K562 (cell line): ENCODE data around the gene SGPP2. TPM values are rescaled to one million over a fixed set of nuclear protein-coding genes. Genes with fewer than 3 reads are reported as not detected.

ENCODE experiments used
- ATAC-seq: fragments of 200-7000 bp; cut with Tn5 transposase; 3 replicates; pipeline ENCODE4 v1.9.1; 2020; ENCODE audit warnings: moderate library complexity
- BruUV-seq: library from RNA; stranded (reverse); fragments of 400-500 nt; replicated peaks from 2 replicates; lab custom pipeline; 2021; lab: Mats Ljungman, UMichigan
- CTCF ChIA-PET: fragments of 300-600 bp; formaldehyde crosslinking; extraction: SDS; loops from one replicate; lab custom pipeline; 2021; ENCODE audit warnings: low intra/inter-chr PET ratio; lab: Yijun Ruan, JAX
- POLR2A ChIA-PET: fragments of 300-600, 350-650 bp; sonication (Branson Sonifier 250); formaldehyde crosslinking; extraction: SDS; loops from one replicate; lab custom pipeline; 2021; ENCODE audit warnings: antibody characterized with exemption, inconsistent platforms; lab: Yijun Ruan, JAX
- DNase-seq, 4 experiments: peaks; one replicate each; pipeline versions ENCODE4 v3.0.0 to v3.0.0-alpha.2; 2011 to 2018; ENCODE audit warnings: low spot score in 3 of 4, mixed read lengths in 3 of 4; ENCODE audit errors: extremely low read depth in 1 of 4
- FAIRE-seq: peaks from 2 replicates; lab custom pipeline; 2011; peaks lifted over from hg19 to GRCh38; lab: Jason Lieb, UNC
- H2AFZ ChIP-seq: 2 replicates; pipeline ENCODE4 v1.6.0; 2011; ENCODE audit warnings: low read depth, low read length, control low read depth, inconsistent platforms
- H3K27ac ChIP-seq: fragments of 200-600 bp; 3 replicates; pipeline ENCODE4 v1.8.0; 2011; ENCODE audit warnings: low read depth, mild to moderate bottlenecking, control low read depth, inconsistent platforms, low read length, moderate library complexity, mixed read lengths; ENCODE audit errors: extremely low read depth
- H3K27me3 ChIP-seq, 2 experiments: fragments of 300-600 bp in 1 of 2; 2 replicates in 1 of 2; 3 replicates in 1 of 2; pipeline versions ENCODE4 v1.6.0 to v1.8.0; 2011; ENCODE audit warnings: inconsistent platforms in 2 of 2, low read length in 2 of 2, mild to moderate bottlenecking in 1 of 2, mixed read lengths in 1 of 2, moderate library complexity in 1 of 2; ENCODE audit not compliant: control insufficient read depth in 2 of 2, insufficient read depth in 2 of 2
- H3K36me3 ChIP-seq: fragments of 300-600 bp; 3 replicates; pipeline ENCODE4 v1.8.0; 2011; ENCODE audit warnings: mild to moderate bottlenecking, low read length, inconsistent platforms; ENCODE audit not compliant: control insufficient read depth, insufficient read depth
- H3K4me1 ChIP-seq, 2 experiments: fragments of 200-600 bp in 1 of 2; replicated peaks in 1 of 2; 2 replicates in 1 of 2; 3 replicates in 1 of 2; pipeline versions ENCODE4 v1.5.1 to v1.8.0; 2011; ENCODE audit warnings: inconsistent platforms in 2 of 2, low read length in 2 of 2, mild to moderate bottlenecking in 1 of 2, mixed read lengths in 1 of 2, moderate library complexity in 1 of 2; ENCODE audit not compliant: control insufficient read depth in 2 of 2, insufficient read depth in 2 of 2
- H3K4me2 ChIP-seq: 2 replicates; pipeline ENCODE4 v1.6.1; 2011; ENCODE audit warnings: low read length, control low read depth, inconsistent platforms, mixed read lengths; ENCODE audit not compliant: insufficient read depth
- H3K4me3 ChIP-seq: fragments of 200-600 bp; sonication (generic), shearing (Covaris generic); 2 replicates; pipeline ENCODE4 v1.5.1; 2016; ENCODE audit warnings: control low read depth, inconsistent platforms
- H3K79me2 ChIP-seq: fragments of 200-600 bp; 3 replicates; pipeline ENCODE4 v1.8.0; 2011; ENCODE audit warnings: low read length, inconsistent platforms; ENCODE audit not compliant: control insufficient read depth, insufficient read depth
- H3K9ac ChIP-seq, 2 experiments: 2 replicates each; pipeline versions ENCODE4 v1.6.0 to v1.6.1; 2011; ENCODE audit warnings: low read depth in 2 of 2, low read length in 2 of 2, control low read depth in 1 of 2, inconsistent platforms in 1 of 2, mild to moderate bottlenecking in 1 of 2, mixed read lengths in 1 of 2; ENCODE audit not compliant: insufficient read depth in 1 of 2
- H3K9me1 ChIP-seq: one replicate; pipeline ENCODE4 v1.6.0; 2011; ENCODE audit warnings: inconsistent platforms, mild to moderate bottlenecking, low read length, moderate library complexity; ENCODE audit not compliant: control insufficient read depth, insufficient read depth
- H3K9me3 ChIP-seq: replicated peaks from 2 replicates; pipeline ENCODE4 v1.5.1; 2011; ENCODE audit warnings: low read depth, low read length, inconsistent platforms; ENCODE audit not compliant: control insufficient read depth, insufficient read depth
- H4K20me1 ChIP-seq: replicated peaks from 2 replicates; pipeline ENCODE4 v1.6.1; 2011; ENCODE audit warnings: low read length, inconsistent platforms, mixed read lengths; ENCODE audit not compliant: control insufficient read depth, insufficient read depth
- ADNP ChIP-seq: fragments of 200-800 bp; sonication (Bioruptor generic); IDR thresholded peaks from 2 replicates; pipeline ENCODE4 v1.6.1; 2016; ENCODE audit warnings: missing genetic modification characterization, missing compliant biosample characterization
- EWSR1 ChIP-seq: fragments of 450-650 bp; IDR thresholded peaks from 2 replicates; pipeline ENCODE4 v1.6.1; 2018; ENCODE audit warnings: borderline replicate concordance, mild to moderate bottlenecking, low read depth, moderate library complexity; ENCODE audit not compliant: partially characterized antibody
- HNRNPL ChIP-seq: fragments of 200-400 bp; formaldehyde crosslinking; IDR thresholded peaks from 2 replicates; pipeline ENCODE4 v1.6.1; 2017; ENCODE audit warnings: low read depth, mild to moderate bottlenecking, low read length
- NFE2L1 ChIP-seq: fragments of 450-650 bp; IDR thresholded peaks from 2 replicates; pipeline ENCODE4 v1.6.1; 2016; ENCODE audit warnings: missing genetic modification characterization, low read depth, mild to moderate bottlenecking, missing compliant biosample characterization, moderate library complexity, borderline replicate concordance
- NUFIP1 ChIP-seq: fragments of 450-650 bp; IDR thresholded peaks from 2 replicates; pipeline ENCODE4 v1.6.1; 2018; ENCODE audit not compliant: partially characterized antibody
- PPARD ChIP-seq: fragments of 250-450 bp; sonication (Bioruptor Pico); IDR thresholded peaks from 2 replicates; pipeline ENCODE4 v1.8.0; 2022; ENCODE audit warnings: inconsistent platforms, mild to moderate bottlenecking, moderate library complexity
- ZBTB8A ChIP-seq: fragments of 450-650 bp; IDR thresholded peaks from 2 replicates; pipeline ENCODE4 v1.6.1; 2018; ENCODE audit warnings: mild to moderate bottlenecking, moderate library complexity; ENCODE audit not compliant: partially characterized antibody
- ZC3H8 ChIP-seq: fragments of 450-650 bp; IDR thresholded peaks from 2 replicates; pipeline ENCODE4 v1.6.1; 2017
- ZNF217 ChIP-seq: sonication (generic); formaldehyde crosslinking; IDR thresholded peaks from 2 replicates; pipeline ENCODE4 v1.8.0; 2022; ENCODE audit warnings: mild to moderate bottlenecking, missing genetic modification reagents
- ZNF76 ChIP-seq: fragments of 250-450 bp; sonication (Bioruptor Pico); IDR thresholded peaks from 2 replicates; pipeline ENCODE4 v1.4.0; 2020; ENCODE audit warnings: mild to moderate bottlenecking, moderate library complexity, borderline replicate concordance
- ZNF764 ChIP-seq: fragments of 250-450 bp; sonication (Bioruptor Pico); IDR thresholded peaks from 2 replicates; pipeline ENCODE4 v1.4.0; 2020; ENCODE audit warnings: low read depth, mild to moderate bottlenecking, moderate library complexity
- WGBS: fragments of 100-300 bp; shearing (Covaris generic); methylation state at CpG from one replicate; pipeline ENCODE4 v1.1.6; 2016; ENCODE audit warnings: low coverage, mixed read lengths; ENCODE audit not compliant: insufficient coverage; ENCODE audit errors: missing lambda C conversion rate; 5-methylcytosine and 5-hydroxymethylcytosine counted together
- in situ Hi-C: fragments of 300-500 bp; cut with MboI; formaldehyde crosslinking; loops from 4 replicates; pipeline ENCODE4 v1.15.0; 2018; ENCODE audit warnings: inconsistent platforms, mixed read lengths
- intact Hi-C: fragments of 100-400 bp; cut with micrococcal nuclease; formaldehyde crosslinking; loops from 2 replicates; pipeline ENCODE4 v1.14.2; 2022
- polyA plus RNA-seq, 8 experiments: library from polyadenylated mRNA; depleted of rRNA in 4 of 8; stranded (reverse) in 5 of 8; unstranded in 3 of 8; fragments of >200 nt; fragmentation: Nextera tagmentation in 2 of 8; fragmentation: Illumina TruSeq in 1 of 8; extraction: Ambion mirVana in 2 of 8; extraction: Trizol in 1 of 8; gene quantifications; 2 replicates each; pipeline versions ENCODE4 v1.2.1 to v1.2.3, GENCODE V29; 2011 to 2014; ENCODE audit warnings: inconsistent platforms in 1 of 8, missing spikeins in 1 of 8
- total RNA-seq, 7 experiments: library from RNA; depleted of rRNA in 6 of 7; stranded (reverse); fragments of >200 nt in 6 of 7; fragmentation: Illumina TruSeq in 2 of 7; extraction: Trizol in 2 of 7; gene quantifications; 2 replicates each; pipeline versions ENCODE4 v1.2.1 to v1.2.3, GENCODE V29; 2011 to 2021; ENCODE audit warnings: low replicate concordance in 1 of 7
- TF ChIP-seq, protein P1 (sequence below), 2 experiments: IDR thresholded peaks; 2 replicates each; pipeline ENCODE4 v1.6.1; 2011; ENCODE audit warnings: borderline replicate concordance in 1 of 2, control low read depth in 1 of 2, low read depth in 1 of 2, low read length in 1 of 2, mild to moderate bottlenecking in 1 of 2, mixed read lengths in 1 of 2, moderate library complexity in 1 of 2; ENCODE audit not compliant: insufficient read depth in 1 of 2, insufficient read length in 1 of 2, poor library complexity in 1 of 2, severe bottlenecking in 1 of 2; ENCODE audit errors: extremely low read depth in 1 of 2

Gene SGPP2
- total and polyA plus RNA-seq, 9 of the 15 experiments (the other 6 are each of a cell fraction or from before 2014, with no cell fraction given): 0.01 to 0.04 TPM; not detected in 7

DNA sequence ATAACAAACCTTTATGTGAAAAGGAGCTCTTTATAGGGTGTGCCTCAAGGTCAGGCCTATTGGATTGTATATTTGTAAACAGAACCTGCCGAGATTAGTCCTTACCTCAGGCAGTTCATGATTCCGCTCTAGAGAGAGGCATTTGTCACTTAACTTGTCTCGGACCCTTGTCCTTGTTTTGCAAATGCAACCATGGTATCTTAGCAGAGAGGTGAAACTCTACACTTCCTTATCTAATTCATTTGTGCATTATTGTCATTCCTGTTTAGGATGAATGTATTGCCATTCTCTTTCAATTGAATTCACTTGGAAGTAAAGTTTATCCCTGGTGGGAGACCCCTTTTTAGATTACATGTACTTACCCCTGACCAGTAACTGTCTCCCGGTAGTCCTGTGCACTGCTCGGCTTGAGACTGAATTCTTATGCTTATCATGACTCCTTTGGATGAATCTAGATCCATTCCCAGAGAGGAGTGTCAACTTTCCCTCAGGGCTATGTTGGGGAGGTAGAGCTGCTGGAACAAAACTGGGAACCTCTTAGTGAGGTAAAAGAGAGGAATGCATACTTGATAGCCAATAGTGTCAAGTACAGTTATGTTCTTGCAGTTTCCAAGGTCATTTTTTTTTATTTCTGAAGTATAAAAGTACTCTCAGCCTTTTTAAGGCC lies 46.6 kb downstream of the SGPP2 start (continued):
- TF ChIP-seq, protein P1, sequence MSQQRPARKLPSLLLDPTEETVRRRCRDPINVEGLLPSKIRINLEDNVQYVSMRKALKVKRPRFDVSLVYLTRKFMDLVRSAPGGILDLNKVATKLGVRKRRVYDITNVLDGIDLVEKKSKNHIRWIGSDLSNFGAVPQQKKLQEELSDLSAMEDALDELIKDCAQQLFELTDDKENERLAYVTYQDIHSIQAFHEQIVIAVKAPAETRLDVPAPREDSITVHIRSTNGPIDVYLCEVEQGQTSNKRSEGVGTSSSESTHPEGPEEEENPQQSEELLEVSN (IDR thresholded peaks at IDR 0.05; ENCODE audit: borderline replicate concordance in 1 of 2, extremely low read depth in 1 of 2, insufficient read depth in 1 of 2, insufficient read length in 1 of 2, low read depth in 1 of 2, low read length in 1 of 2, poor library complexity in 1 of 2, severe bottlenecking in 1 of 2): no peak
- TF ChIP-seq ZNF217 (CRISPR knock-in tag): no peak

DNA sequence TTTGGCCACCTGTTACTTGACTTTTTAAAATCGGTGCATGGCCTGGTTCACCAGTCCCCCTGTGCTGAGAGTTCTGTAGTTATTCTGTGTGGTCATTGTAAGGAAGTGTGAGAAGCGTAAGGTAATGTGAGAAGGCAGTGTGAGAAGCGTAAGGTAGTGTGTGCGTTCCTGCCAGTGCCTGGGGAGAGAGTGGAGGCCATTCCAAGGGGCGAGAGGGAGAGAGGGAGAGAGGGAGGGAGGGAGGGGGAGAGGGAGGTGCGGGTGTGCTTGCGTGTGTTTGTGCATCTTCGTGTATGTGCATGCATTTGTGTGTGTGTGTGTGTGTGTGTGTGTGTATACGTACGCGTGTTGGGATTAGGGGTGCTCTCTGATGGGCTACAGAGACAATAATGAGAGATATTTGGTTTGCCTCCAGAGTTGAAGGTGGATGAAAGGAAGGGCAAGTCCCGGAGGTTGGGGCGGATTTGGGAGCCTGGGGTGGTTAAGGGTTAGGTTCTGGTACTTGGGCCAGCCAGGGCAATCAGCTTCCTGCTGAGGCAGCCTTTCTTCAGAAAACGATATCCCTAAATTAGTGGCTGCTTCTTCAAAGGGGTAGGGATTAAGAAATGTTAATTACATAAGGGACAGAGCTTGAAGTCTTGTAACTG lies 53.7 kb downstream of the SGPP2 start:
- TF ChIP-seq HNRNPL: no peak
- TF ChIP-seq ZNF76 (CRISPR knock-in tag): no peak
- no peak for TF ChIP-seq NUFIP1
- TF ChIP-seq NFE2L1 (tag): no peak
- no peak for TF ChIP-seq ZNF764
- TF ChIP-seq ZC3H8: no peak
- TF ChIP-seq EWSR1: no peak
- no peak for TF ChIP-seq ZBTB8A
- no peak for TF ChIP-seq ADNP (tag)
- TF ChIP-seq PPARD (CRISPR knock-in tag): no peak
- CTCF ChIA-PET: no interaction called here
- Histone ChIP-seq H3K9me1 (no peaks in the 10 kb centered on the region), H2AFZ (no peak overlapping the region), H3K9me3 (no peaks in the 10 kb centered on the region), H3K27ac (no peak overlapping the region), H3K27me3 (no peaks in the 10 kb centered on the region), H3K9ac (no peak overlapping the region), H3K4me1 (no peaks in the 10 kb centered on the region), H4K20me1 (no peaks in the 10 kb centered on the region), H3K79me2 (no peaks in the 10 kb centered on the region), H3K4me3 (no peak overlapping the region), H3K4me2 (no peak overlapping the region), H3K36me3 (no peaks in the 10 kb centered on the region)
- no TSS peak for BruUV-seq
- FAIRE-seq (no peak), DNase-seq (no peak), ATAC-seq (no peak)
- intact Hi-C loops: no loop called here
- in situ Hi-C loops: no loop called here
- WGBS: 1% methylated on average over 7 of the region's 14 CpGs
- POLR2A ChIA-PET: no interaction called here
